IPS DF 4.7 (cell line): ENCODE measurements around the gene RBKS.
"Not testable (repeated sequence)": the region's sequence is repeated elsewhere in the genome, so short reads cannot be mapped to it uniquely, and the experiment has no call there.

Experiments
- DNase-seq: peaks from one replicate; pipeline ENCODE4 v3.0.0-alpha.2; 2013; ENCODE audit warnings: low spot score; ENCODE audit errors: extremely low read depth

Gene RBKS

DNA sequence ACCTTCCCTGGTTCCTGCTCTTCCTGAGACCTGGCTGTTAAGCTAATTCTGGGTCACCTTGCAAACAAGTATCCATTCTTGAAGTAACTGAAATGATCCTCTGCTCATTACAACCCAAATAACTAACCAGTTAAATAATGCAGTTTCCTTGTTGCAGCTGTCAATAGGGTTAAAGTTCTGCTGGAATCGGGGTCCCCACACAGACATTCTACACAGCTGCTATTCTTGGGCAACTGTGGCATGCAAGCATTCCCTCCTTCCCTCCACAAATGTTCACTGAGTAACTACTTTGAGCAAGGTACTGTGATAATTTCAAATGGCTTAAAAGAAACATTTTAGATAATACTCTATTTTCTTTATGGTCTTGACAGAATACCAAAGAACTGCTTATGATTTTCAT lies 17.1 kb downstream of the RBKS start:
- no peak for DNase-seq

DNA sequence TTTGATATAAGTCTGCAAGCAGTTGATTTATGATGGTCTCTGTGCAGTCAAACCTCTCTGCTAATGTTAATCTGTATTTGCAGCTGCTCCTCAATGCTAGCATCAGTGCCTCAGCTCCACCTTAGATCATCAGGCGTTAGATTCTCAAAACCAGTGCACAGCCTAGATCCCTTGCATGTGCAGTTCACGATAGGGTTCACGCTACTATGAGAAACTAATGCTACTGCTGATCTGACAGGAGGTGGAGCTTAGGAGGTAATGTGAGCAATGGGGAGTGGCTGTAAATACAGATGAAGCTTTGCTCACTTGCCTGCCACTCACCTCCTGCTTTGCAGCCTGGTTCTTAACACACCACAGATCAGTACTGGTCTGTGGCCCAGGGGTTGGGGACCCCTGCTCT lies 18.4 kb downstream of the RBKS start:
- no peak for DNase-seq

DNA sequence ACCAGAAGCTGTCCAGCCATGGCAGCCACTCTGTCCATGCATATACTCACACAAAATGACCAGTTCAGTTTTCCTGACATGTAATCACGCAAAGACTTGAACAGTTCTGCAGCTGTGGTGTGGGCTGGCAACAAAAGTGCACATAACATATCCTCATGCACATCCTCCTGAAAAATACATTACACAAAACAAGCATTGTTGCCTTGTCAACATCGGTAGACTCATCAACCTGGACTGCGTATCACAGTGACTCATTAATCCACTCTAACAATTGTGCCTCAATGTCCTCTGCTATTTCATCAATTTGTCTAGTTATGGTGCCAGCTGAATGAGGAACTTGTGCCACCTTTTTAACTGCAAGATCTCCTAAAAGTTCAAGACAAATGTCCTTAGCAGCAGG lies 19.5 kb downstream of the RBKS start:
- DNase-seq: no peak

DNA sequence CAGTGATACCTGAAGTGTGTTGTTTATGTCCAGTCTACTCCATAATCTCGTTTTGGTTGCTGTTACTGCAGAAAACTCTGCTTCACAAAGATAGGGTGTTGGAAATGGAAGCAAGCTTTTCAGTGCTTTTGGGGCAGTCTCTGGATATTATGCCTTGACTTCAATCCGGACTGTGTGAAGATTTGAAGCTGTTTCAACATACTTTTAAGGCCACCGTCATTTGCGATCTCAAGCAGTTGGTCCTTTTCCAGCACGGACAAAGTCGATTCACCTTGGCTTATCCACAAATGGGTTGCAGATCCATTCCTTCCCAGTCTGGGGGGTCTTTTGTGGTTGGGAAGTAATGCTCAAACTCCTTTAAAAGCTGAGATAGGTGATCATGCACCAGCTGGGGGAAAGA lies 20.4 kb downstream of the RBKS start:
- no peak for DNase-seq

DNA sequence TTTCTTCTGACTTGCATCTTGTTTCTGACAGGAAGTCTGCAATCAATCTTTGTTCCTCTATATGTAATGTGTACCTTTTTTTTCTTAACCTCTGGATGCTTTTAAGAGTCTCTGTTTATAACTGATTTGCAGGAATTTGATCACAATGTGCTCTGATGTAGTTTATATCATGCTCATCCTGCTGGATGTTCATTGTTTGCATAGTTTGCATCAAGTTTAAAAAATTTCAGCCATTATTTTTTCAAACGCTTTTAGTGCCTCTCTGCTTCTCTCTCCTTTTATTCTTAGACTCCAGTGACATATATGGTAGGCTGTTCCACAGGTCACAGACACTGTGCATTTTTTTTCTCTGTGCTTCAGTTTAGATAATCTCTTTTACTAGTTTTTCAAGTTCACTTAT lies 23.9 kb downstream of the RBKS start:
- no peak for DNase-seq

DNA sequence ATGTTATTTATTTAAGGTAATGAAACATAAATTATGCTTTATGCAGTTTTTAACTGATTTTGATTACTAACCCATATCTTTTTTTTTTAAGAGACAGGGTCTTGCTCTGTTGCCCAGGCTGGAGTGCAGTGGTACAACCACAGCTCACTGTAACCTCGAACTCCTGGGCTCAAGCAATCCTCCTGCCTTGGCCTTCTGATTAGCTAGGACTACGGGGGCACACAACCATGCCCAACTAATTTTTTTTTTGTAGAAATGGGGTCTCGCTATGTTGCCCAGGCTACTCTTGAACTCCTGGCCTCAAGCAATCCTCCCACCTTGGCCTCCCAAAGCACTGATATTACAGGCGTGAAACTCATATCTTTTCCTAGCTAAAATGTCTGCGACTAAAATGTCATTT lies 26.2 kb downstream of the RBKS start:
- DNase-seq: not testable (repeated sequence)

DNA sequence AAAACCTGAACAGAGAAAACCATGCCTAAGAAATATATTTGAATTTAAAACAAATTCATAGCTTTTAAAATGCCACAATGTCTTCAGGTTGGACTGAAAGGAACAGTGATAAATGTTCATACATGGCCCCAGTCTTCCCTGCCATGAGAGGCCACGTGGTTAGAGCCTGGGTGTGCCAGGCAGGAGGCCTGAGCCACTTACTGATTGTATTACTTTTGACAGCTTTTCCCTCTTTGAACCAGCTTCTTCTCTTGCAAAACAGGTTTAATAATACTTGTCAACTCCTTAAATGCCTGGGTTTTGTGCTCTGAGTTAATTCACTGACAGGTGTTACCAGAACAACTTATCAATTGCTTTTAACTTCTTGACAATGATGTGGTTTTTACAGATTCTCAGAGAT lies 27.0 kb downstream of the RBKS start:
- no peak for DNase-seq

DNA sequence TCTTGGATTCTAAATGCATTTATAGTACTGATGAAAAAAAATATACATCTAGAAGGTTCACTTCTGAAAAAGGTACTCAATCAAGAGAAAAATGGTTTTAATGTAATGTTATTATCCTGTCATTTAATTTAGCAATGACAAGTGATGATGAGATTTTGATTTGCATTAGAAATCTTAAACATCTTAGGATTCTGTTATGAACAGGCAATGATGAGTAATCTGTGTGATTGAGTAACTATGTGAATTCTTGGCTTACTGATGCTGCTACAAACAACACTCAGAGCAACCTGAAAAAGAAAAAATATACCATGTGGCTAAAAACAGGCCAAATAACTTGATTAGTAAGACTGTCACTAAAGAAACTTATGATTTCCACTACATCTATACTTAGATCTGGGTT lies 30.1 kb downstream of the RBKS start:
- no peak for DNase-seq

DNA sequence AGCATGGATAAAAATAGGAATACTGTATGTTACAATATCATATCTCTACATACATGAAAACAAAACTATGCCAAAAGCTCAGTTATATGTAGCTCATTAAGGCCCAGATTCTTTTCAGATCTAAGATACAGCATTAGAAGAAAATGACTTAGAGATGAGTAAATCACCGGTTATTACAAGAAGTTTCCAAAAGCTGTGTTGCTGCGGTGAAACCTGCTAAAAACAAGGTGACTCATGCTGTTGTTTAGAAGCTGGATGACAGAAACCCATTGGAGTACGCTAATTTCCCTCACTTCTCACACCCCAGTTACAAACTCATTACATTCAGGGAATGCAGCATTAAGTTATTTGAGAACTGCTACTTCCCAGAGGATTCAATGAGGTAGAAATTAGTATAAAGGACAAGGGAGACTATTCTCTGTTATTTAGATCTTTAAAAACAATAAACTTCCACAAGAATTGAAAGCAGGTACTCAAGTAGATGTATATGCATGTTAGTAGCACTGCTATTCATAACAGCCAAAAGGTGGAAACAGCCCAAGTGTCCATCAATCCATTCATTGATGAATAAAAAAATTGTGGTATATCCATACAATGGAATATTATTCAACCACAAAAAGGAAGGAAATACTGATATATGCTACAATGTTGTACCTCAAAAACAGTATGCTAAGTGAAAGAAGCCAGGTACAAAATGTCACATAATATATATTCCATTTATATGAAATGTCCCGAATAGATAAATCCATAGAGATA lies 32.6 kb downstream of the RBKS start:
- DNase-seq: no peak

DNA sequence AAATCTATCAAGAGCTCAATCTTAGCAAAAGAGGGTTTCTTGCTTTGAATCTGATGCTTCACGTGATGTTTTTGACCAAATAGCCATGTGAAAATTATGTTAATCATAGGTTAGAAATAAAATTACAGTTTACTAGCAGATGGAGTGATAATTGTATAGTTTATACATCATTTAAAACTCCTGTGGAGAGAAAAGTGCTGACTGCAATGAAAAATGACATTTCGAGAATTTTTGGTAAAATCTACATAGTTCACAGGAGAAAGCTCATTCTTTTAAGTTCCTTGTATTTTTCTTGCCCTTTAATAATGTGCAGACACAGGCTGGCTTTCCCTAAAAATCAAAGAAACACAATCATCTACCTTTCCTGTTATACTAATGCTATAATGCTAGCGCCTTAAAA lies 33.2 kb downstream of the RBKS start:
- DNase-seq: no peak

DNA sequence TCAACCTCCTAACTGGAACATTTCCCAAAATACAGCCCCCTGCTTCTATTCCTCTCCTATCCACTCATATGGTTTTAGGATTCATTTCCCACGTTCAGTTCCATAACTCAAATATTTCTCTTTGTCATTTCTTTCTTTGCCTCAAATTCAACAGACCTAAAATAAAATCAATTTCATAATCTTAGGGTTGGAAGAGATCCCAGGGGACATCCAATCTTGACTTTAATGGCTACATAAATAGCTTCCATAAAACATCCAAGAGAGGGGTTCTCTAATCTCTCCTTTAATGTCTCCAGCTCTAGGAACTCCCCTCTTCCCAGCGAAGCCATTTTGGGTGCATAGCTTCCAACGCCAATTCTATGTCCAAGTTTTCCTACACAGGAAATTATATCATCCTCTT lies 33.8 kb downstream of the RBKS start:
- DNase-seq: no peak

DNA sequence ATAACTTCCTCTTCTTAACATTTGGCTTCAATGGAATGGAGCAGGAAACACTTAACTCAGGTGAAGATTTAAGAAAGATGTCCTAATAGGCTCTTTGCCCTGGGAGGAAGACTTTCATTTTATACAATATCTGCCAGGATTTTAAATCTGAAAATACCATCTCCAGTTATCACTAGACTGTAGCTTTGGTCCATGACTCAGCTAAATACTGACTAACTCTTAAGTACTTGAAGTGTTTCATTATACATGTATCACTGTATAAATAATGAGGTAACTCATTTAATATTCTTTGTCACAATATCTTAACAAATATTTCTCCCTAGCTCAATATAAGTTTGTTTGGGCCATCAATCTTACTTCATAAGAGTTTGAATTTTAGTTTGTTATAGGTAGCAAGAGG lies 34.7 kb downstream of the RBKS start:
- no peak for DNase-seq

DNA sequence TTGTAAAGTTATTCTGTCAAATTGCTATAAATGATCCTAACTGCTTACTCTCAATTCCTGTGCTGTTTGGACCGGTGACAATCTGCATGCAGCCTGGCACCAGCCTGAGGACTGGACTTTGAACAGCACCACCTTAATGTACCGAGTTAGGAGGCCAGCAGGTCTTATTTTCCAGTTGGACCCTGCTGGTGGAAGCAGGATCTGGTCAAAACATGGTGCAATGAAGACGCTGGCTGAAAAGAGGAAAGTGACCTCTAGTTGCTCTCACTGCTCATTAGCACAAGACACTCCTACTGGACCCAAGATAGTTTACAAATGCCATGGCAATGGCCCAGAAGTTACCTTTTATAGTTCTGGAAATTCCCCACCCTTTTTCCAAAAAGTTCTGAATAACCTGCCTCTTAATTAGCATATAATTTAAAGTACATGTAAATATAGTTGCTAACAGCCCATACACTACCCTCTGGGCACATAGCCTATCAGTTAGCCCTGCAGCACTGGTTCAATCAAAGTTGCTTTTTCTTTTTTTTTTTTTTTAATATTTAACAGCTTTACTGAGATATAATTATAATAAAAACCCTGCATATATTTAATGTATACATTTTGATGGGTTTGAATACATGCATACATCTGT lies 35.8 kb downstream of the RBKS start:
- no peak for DNase-seq

DNA sequence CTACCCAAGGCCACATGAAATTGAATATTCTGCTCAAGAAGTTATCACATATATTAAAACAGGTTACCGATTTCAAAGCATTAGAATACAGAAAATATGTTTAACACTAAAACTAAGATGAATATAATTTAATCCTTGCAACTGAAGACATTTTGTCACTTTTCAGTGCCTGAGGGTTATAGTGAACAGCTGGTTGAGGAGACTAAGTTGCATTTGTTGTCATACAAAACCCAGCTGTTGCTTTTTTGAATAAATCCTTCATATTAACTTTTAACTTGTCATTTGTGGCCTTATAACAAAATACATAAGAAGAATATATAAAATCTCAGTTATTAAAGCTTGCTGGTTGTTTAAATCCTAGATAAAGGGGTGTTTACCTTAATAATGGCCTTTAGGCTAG lies 37.5 kb downstream of the RBKS start:
- no peak for DNase-seq

DNA sequence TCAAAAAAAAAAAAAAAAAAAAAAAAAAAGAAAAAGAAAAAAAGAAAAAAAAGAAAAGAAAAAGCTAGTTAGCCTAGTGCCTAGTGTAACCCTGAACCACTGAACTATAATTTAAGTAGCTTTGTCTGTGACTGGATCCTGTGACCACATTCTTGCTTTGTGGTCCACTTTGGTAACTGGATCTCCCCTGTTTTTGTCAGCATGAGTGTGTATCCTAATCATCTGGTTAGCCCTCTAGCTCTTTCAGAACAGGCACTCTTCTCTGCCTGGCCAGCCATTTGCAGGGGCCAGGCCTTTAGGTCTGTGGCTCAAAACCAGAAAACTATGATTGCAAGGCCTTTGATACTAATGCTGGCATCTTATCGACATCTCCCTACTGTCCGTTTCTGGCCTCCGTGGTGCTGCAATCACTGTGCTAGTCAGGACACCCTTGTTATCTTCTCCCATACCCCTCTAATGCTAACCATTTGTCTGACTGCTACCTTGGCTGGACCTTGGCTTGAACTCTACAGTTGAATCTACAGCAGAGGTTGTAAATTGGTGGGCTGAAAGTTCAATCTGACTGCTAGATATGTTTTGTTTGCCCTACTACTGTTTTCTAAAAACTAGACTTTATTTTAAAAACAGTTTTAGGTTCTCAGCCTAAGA lies 40.5 kb downstream of the RBKS start:
- DNase-seq: no peak

DNA sequence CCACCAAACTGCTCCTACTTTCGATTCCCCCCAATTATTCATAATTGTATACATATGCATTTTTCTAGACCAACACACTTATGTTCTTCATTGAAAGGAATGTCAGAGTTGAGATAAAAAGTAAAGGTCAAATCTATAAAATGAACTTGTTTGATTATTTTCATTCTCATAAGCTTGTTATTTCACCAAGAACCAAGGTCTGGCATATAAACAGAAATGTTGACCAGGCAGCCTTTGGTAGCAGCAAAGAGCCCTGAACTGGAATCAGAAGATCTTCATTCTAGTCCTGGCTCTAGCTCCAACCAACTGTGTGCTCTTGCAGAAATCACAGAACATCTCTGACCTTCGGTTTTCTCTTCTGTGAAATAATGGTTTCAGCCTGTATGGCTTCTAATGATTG lies 42.9 kb downstream of the RBKS start:
- DNase-seq: no peak

DNA sequence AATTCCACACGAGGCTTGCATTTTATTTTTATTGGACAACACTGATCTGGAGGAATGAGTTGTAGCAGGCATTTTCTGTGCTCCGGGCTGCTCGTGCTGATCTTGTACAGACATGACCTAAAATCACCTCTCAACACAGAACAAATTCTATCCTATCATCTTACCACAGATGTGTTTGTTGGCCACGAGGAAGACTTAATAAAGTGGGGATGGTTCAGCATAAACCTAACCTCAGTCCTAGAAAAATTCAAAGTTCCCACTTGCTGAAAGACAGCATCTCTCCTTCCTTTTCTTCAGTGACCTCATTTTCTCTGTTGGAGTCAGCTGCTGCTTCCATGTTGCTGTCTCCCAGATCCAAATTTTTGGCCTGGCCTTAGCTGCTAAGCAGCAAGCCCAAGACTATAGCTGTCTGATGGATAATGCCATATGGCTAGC lies 45.3 kb downstream of the RBKS start:
- no peak for DNase-seq

DNA sequence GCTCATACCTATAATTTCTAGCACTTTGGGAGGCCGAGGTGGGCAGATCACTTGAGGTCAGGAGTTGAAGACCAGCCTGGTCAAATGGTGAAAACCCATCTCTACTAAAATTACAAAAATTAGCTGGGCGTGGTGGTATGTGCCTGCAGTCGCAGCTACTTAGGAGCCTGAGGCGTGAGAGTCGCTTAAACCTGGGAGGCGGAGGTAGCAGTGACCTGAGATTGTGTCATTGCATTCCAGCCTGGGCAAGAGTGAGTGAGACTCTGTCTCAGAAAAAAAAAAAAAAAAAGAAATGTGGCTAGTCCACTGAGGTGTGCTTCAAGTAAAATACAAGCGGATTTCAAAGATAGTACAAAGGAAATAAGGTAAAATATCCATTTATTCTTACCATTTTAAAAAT lies 46.2 kb downstream of the RBKS start:
- DNase-seq: no peak

DNA sequence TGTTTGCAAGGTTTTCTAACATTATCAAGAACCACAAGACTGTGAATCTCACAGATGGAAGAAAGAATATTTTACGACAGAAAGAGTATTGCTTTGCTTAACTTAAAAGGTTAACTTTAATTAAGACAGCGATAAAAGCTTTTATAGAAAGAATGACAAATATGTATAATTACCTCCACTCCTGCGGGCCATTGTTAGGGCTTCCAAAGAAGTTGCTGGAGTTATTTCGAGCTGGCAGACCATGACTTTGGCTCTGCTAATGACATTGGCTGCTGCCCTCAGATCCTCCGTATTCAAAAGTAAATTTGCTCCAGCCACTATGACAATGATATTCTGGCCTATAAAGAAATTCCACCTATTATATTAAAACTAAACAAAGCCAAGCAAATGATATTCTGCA lies 47.3 kb downstream of the RBKS start:
- no peak for DNase-seq

DNA sequence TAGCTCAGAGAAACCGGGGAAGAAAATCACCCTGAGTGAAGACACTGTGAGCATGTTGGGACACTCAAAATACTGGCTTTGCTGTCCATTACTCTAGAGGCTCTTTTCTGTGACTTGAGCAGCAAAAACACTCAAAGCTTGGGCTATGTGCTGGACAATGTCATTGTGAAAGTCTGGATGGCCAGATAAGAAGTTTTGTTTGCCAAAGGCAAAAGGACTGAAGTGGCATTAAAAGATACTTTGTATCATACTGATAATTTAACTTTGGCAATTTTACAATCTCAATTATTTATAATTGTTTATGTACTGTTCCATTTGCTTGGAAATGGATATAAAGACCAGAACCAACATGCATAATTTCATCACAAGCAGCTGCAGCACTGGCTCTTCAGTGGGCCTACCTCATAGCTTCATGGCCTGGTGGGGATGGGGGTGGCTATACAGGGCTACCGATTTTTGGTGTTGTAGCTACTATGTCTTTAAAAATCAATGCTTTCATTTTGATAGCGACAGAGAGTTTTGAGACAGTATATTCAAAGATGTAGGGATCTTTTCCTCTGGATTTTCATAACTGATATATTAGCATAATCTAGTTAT lies 51.1 kb downstream of the RBKS start:
- no peak for DNase-seq

DNA sequence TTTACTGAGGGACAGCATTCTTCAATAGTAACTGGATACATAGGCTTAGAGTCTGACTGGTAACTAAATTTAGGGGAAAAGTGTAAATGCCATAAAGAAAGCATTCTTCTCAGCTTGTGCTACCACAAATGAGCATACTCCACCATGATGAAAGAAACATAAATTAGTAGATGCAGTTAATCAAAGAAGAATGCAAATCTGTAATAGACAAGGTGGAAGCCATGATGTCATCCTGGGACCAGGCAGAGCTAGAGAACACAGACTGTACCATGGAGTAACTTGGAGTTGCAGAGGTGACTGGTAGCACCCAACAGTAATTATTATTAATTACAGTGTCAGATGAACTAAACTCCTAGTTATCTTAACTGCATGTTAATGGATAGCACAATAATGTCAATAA lies 51.7 kb downstream of the RBKS start:
- no peak for DNase-seq

DNA sequence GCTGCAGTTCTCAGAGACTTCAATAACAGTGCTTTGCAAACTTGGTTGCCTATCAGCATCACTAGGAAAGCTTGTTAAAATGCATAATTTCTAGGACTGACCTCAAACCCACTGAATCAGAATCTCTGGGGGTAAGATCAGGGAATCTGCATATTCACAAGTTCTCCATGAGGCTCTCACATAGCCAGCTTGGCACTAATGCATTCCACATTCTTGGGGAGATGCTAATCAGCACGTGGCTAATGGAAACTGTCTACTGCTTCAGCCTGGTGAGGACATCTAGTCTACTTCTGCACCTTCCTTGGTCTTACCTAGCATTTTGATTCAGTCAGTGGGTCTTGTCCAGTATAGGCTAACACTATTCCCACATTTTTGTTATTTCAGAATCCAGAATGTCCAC lies 56.3 kb downstream of the RBKS start:
- no peak for DNase-seq

DNA sequence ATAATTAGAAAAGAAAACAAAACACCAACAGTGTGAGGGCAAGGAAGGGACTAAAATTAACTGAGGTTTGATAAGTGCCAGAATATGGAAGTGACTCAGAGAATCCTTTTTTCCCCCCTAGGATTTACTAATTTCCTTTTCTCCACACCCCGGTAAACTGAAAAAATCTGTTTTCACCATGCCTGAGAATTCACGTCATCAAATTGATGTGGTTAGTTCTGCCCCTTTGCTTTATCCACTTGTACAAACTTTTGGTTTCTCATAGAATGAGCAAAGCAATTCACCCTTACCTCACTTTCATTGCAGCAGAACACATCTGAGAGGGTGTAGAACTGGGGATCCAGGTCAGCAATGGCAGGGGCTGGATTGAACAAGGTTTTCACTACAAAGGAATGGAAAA lies 57.8 kb downstream of the RBKS start:
- DNase-seq: no peak
